Measurements from ENCODE around the gene BRAT1. TPM values are rescaled to one million over a fixed set of nuclear protein-coding genes. Genes with fewer than 3 reads are reported as not detected.

BRAT1 gene
- 10 to 100 TPM; 31.6 to 33.4 TPM for total RNA-seq

DNA sequence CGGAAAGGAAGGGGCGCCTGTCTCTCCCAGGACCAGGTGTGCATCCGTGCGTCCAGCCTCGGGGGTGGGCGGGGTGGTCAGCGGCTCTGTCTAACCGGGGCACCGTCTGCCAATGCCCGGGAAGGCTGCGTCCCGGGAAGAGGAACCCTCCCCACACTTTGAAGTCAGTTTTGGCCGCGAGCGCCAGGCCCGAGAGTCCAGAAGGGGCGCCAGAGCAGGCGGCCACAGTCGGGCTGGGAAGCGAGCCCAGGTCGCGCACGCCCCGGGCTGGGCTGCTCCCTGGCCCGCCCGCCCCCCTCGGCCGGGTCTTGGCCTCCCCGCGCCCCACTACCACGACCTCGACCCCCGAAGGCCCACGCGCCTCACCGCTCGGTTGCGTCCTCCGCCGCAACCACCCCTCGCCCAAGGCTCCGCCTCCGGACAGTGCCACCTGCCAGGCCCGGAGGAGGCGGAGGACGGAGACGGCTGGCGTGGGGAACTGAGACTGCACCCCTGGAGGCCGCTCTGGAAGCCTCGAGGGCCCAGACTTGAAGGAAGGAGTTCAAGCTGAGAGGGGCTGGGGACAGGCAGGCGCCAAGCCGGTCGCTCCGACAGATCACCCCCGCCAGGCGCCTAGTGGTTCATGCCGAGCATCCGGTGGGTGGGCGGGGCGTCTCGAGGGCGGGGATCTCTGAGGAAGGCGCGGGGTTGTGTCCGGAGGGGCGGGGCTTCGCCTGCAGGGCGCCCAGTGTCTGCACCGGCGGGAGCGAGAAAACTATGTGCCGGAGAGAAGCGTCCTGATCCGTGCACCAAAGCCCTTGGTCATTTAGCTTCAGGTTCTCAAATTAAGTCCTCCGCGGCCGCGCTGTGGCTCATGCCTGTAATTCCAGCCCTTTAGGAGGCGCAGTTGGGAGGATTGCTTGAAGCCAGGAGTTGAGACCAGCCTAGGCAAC, at the start of gene BRAT1:
BRAT1 (minus strand) TSS at position 404 of the 932 bp plus-strand sequence. CDS start 1,093 bp downstream, outside the sequence.

DNA sequence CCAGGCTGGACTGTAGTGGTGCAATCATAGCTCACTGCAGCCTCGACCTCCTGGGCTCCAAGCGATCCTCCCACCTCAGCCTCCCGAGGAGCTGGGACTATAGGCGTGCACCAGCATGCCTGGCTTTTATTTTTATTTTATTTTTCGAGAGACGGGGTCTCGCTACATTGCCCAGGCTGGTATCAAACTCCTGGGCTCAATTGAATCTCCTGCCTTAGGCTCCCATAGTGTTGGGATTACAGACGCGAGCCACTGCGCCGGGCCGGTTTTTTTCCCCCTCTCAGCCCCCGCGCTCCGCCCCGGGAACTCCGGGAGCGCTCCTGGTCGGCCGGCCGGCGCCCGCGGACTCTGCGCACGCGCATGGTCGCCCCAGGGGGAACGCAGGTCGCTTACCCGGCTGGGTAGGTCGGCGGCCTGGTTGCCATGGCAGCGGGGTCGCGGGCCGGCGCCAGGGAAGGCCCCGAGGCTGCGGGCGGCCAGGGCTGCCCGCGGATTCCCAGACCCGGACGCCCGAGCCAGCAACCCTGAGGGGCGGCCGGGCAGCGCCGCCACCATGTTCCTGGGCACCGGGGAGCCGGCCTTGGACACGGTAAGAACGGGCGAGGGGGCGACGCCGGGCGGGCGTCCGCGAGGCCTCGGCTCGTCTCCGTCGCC, 3.4 kb upstream of the BRAT1 start, which contains the start of gene IQCE:
IQCE (plus strand) TSS at position 351 of the 654 bp plus-strand sequence; CDS start at position 554, 203 bp downstream.

DNA sequence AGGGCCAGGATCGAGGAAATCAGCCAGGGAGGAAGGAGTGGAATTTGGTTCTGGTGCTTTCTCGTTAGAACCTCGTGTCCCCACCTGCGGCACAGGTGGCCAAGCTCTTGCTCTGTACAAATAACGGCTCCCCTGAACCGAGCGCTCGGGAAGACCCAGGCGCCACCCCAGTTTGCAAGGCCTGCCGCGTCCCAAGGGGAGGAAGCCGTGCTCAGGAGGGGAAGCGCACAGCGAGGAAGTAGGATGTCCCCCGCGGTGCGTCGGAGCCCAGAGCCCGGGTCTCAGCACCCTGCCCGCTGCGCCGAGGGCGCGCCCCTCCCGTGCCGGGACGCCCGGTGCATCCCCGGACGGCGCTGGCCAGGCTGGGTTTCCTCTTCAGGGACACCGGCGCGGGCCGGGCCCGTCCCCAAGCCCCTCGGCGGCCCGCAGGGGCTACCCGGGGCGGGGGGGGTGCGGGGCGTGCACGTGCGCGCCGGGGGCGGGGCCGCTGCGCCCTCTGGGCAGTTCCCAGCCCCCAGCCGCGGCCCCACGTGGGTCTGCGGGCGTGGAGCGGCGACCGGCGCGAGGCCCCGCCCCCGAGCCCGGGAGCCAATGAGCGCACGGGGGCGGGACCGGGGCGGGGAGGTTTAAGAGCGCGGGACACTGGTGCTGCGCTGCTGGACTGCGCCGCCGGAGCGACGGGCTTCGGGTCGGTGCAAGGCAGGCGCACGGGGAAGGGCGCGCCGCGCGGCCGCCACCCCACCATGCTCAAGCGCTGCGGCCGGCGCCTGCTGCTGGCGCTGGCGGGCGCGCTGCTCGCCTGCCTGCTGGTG, 36.0 kb downstream of the BRAT1 start, which contains the start of gene LFNG:
LFNG (plus strand) TSS at position 656 of the 812 bp plus-strand sequence; CDS start at position 744, 88 bp downstream.

Small RNA genes within 50 kb of the gene (microRNA-seq; reads per million reads assigned to microRNA genes)
- not detected for gene MIR4648 (ENCODE audit: borderline microRNAs expressed, borderline replicate concordance)

Other genes with a start within 250 kb of the BRAT1 start
- 10 to 100 TPM; 25.8 to 26.0 TPM for gene SNX8, start 241.1 kb downstream of the BRAT1 start, total RNA-seq
- gene EIF3B, start 200.7 kb downstream of the BRAT1 start, total RNA-seq, result 100 to 1,000 TPM; 150 to 154 TPM
- 10 to 100 TPM; 22.6 to 23.1 TPM for gene CHST12, start 151.9 kb downstream of the BRAT1 start, total RNA-seq
- not detected for gene GRIFIN, start 79.1 kb downstream of the BRAT1 start, total RNA-seq
- gene LFNG, start 35.8 kb downstream of the BRAT1 start, total RNA-seq, result 10 to 100 TPM; 99.5 to 99.9 TPM
- gene IQCE, start 3.5 kb upstream of the BRAT1 start, total RNA-seq, result 10 to 100 TPM in 1 of 2 experiments, 1 to 10 TPM in 1; 7.5 to 13.7 TPM
- 10 to 100 TPM; 15.9 to 16.3 TPM for gene TTYH3, start 76.5 kb upstream of the BRAT1 start, total RNA-seq
- gene AMZ1, start 132.7 kb upstream of the BRAT1 start, total RNA-seq, result under 1 TPM; 0.30 to 0.31 TPM

All from activated naive CD4-positive, alpha-beta T cell treated with anti-CD3 and anti-CD28 coated beads, Interleukin-2, amount 10 ng/mL, durations not matched to agents 5 hours and 36 hours (primary cell).